Skeletal muscle satellite cell (primary cell): Measurements from ENCODE around the gene WWOX.

Experiments used
- H3K27me3 ChIP-seq: 2 replicates; pipeline ENCODE4 v1.7.0; 2013; ENCODE audit warnings: low read length; ENCODE audit not compliant: control insufficient read depth, insufficient read depth
- H3K36me3 ChIP-seq: 2 replicates; pipeline ENCODE4 v1.7.0; 2013; ENCODE audit warnings: mild to moderate bottlenecking, control low read depth, low read length; ENCODE audit not compliant: insufficient read depth
- H3K4me1 ChIP-seq: 2 replicates; pipeline ENCODE4 v1.7.0; 2013; ENCODE audit warnings: low read length; ENCODE audit not compliant: control insufficient read depth, insufficient read depth
- H3K4me2 ChIP-seq: 2 replicates; pipeline ENCODE4 v1.7.0; 2013; ENCODE audit warnings: mild to moderate bottlenecking, low read length
- H3K4me3 ChIP-seq: 2 replicates; pipeline ENCODE4 v1.7.0; 2013; ENCODE audit warnings: low read length
- H3K9ac ChIP-seq: 2 replicates; pipeline ENCODE4 v1.7.0; 2013; ENCODE audit warnings: mild to moderate bottlenecking, low read depth, low read length, moderate library complexity
- H3K9me3 ChIP-seq: replicated peaks from 2 replicates; pipeline ENCODE4 v1.7.0; 2013; ENCODE audit warnings: mild to moderate bottlenecking, control low read depth, low read length

Gene WWOX

DNA sequence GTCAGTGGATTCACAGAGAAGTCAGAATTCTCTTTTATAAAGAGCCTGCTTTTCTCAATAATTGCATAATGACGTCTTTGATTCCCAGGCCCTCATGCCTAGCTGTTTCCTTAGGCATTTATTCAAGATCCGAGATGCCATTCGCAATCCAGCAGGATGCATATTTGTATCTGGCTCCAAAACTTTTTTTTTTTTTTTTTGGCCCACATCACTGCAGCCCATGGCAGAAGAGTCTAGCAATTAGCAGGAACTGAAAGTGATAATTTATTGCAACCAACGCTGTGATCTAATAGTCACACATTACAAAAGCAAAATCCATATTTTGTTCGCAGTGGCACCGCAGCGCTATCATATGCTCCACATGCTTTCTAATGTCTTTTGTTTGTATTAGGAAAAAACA, 997.7 kb downstream of the WWOX start:
- Histone ChIP-seq H3K36me3 (no peaks in the 10 kb centered on the region), H3K4me1 (no peaks in the 10 kb centered on the region), H3K9ac (no peak overlapping the region), H3K4me2 (no peak overlapping the region), H3K9me3 (no peaks in the 10 kb centered on the region), H3K4me3 (no peak overlapping the region), H3K27me3 (no peaks in the 10 kb centered on the region)

GRCh38 chr16:79097771-79098170, 998.3 kb downstream of the WWOX start:
- Histone ChIP-seq H3K9ac (no peak overlapping the region), H3K4me1 (no peaks in the 10 kb centered on the region), H3K4me3 (no peak overlapping the region), H3K9me3 (no peaks in the 10 kb centered on the region), H3K4me2 (no peak overlapping the region), H3K27me3 (no peaks in the 10 kb centered on the region), H3K36me3 (no peaks in the 10 kb centered on the region)

DNA sequence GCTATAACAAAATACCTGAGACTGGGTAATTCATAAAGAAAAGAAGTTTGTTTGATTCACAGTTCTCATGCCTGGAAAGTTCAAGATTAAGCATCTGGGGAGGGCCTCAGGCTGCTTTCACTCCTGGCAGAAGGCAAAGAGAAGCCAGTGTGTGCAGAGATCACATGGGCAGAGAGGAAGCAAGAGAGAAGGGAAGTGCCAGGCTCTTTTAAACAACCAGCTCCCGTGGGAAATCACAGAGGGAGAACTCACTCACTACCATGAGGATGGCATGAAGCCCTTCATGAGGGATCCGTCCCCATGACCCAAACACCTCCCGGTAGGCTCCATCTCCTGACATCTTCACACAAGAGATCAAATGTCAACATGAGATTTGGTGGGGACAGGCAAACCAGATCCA, 999.5 kb downstream of the WWOX start:
- no peak overlapping the region for H3K4me3 ChIP-seq
- no peaks in the 10 kb centered on the region for H3K4me1 ChIP-seq
- H3K27me3 ChIP-seq: no peaks in the 10 kb centered on the region
- H3K9me3 ChIP-seq: no peaks in the 10 kb centered on the region
- H3K36me3 ChIP-seq: no peaks in the 10 kb centered on the region
- H3K4me2 ChIP-seq: no peak overlapping the region
- no peak overlapping the region for H3K9ac ChIP-seq

DNA sequence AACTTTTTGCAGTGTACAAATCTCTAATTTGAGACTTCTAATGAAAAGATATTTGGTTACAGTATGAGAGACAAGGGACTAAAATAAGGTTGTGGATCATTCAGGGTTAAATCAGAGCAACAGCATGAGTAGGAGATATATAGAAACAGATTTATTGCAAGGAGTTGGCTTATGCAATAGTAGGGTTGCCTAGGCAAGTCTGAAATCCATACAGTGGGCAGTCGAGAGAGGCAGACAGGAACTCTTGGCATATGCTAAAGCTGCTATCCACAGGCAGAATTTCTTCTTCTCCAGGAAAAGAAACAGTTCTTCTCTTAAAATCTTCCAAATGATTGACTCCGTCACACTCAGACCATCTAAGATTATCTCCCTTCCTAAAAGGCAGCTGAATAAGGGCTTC, 1000.3 kb downstream of the WWOX start:
- Histone ChIP-seq H3K4me3 (no peak overlapping the region), H3K27me3 (no peaks in the 10 kb centered on the region), H3K9ac (no peak overlapping the region), H3K4me1 (no peaks in the 10 kb centered on the region), H3K4me2 (no peak overlapping the region), H3K9me3 (no peaks in the 10 kb centered on the region), H3K36me3 (no peaks in the 10 kb centered on the region)

DNA sequence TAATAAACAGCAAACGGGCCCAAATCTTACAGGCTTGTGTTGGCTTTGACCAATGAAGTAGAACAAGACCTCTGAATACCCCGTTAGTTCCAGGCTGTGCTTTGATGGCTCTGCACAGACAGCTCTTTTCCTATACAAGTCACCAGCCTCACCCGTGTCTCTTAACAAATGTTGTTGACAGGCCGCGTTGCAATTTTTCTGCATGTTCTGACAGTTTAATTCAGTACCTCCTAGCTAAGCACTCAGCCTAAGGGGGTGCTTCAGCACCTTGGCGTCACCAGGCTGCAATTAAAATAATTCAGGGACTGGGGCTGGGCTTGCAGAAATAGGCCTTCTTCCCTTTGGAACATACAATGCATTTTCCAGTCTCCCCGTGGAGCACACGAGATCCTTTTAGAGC, 1001.0 kb downstream of the WWOX start:
- Histone ChIP-seq H3K9ac (no peak overlapping the region), H3K36me3 (no peaks in the 10 kb centered on the region), H3K9me3 (no peaks in the 10 kb centered on the region), H3K27me3 (no peaks in the 10 kb centered on the region), H3K4me3 (no peak overlapping the region), H3K4me2 (no peak overlapping the region), H3K4me1 (no peaks in the 10 kb centered on the region)

GRCh38 chr16:79101491-79101890, 1002.0 kb downstream of the WWOX start:
- Histone ChIP-seq H3K4me1 (no peaks in the 10 kb centered on the region), H3K36me3 (no peaks in the 10 kb centered on the region), H3K27me3 (no peaks in the 10 kb centered on the region), H3K4me2 (no peak overlapping the region), H3K4me3 (no peak overlapping the region), H3K9me3 (no peaks in the 10 kb centered on the region), H3K9ac (no peak overlapping the region)

DNA sequence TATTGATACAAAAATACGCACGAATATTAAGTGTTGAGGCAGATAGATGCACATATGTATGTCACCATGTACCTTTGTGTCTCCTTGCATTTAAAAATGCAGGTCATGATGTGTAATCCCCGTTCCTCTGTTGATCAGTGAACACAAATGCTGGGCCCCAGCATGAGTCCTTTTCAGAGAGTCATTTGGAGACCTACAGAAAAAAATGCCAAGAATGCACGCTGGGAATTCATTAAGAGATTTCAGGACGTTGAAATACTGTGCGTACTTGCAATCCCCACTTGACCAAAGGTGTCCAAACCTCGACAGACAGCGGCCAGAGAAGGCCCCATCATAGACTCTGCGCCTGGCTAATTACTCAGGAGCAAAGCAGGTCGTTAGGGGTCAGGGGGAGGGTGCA, 1005.1 kb downstream of the WWOX start:
- no peaks in the 10 kb centered on the region for H3K4me1 ChIP-seq
- H3K9ac ChIP-seq: no peak overlapping the region
- H3K4me2 ChIP-seq: no peak overlapping the region
- no peaks in the 10 kb centered on the region for H3K9me3 ChIP-seq
- H3K27me3 ChIP-seq: no peaks in the 10 kb centered on the region
- H3K4me3 ChIP-seq: no peak overlapping the region
- no peaks in the 10 kb centered on the region for H3K36me3 ChIP-seq

- Histone ChIP-seq H3K36me3 (no peaks in the 10 kb centered on the region), H3K27me3 (no peaks in the 10 kb centered on the region), H3K9me3 (peaks cover 5% of the 10 kb centered on the region), H3K4me1 (no peaks in the 10 kb centered on the region), H3K4me3 (no peak overlapping the region), H3K9ac (no peak overlapping the region), H3K4me2 (no peak overlapping the region)
These were observed 1007.8 kb downstream of the WWOX start for GRCh38 chr16:79107301-79107700.

DNA sequence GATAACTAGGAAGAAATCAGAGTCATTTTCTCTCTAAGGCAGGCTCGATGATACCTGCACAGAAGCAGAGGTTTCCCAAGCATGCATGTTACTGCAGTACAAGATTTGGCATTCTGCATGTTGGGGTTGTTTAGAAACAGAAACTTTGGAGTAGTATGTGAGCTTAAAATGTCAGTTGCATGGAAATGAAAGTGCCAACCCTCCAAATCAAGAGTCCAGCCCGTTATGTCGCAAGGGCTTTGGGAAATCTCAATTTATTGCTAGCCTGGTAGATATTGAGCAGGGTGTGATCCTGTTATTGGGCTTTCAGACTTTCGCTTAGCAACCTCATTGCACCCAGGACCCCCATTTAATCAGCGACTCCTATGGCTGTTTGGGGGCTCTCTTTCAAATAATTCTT, 1010.3 kb downstream of the WWOX start:
- no peak overlapping the region for H3K4me3 ChIP-seq

GRCh38 chr16:79110242-79110641, 1010.8 kb downstream of the WWOX start:
- Histone ChIP-seq H3K27me3 (no peaks in the 10 kb centered on the region), H3K36me3 (no peaks in the 10 kb centered on the region), H3K9ac (no peak overlapping the region), H3K4me2 (no peak overlapping the region), H3K9me3 (peaks cover 9% of the 10 kb centered on the region), H3K4me3 (no peak overlapping the region), H3K4me1 (no peaks in the 10 kb centered on the region)

More for the DNA sequence above, 1010.3 kb downstream of the WWOX start:
- Histone ChIP-seq H3K4me1 (no peaks in the 10 kb centered on the region), H3K27me3 (no peaks in the 10 kb centered on the region), H3K9ac (no peak overlapping the region), H3K4me2 (no peak overlapping the region), H3K9me3 (peaks cover 9% of the 10 kb centered on the region), H3K36me3 (no peaks in the 10 kb centered on the region)

GRCh38 chr16:79110953-79111352, 1011.5 kb downstream of the WWOX start:
- H3K9me3 ChIP-seq: peaks cover 9% of the 10 kb centered on the region
- no peaks in the 10 kb centered on the region for H3K4me1 ChIP-seq
- H3K4me3 ChIP-seq: no peak overlapping the region
- no peak overlapping the region for H3K4me2 ChIP-seq
- no peak overlapping the region for H3K9ac ChIP-seq
- H3K36me3 ChIP-seq: no peaks in the 10 kb centered on the region
- no peaks in the 10 kb centered on the region for H3K27me3 ChIP-seq

DNA sequence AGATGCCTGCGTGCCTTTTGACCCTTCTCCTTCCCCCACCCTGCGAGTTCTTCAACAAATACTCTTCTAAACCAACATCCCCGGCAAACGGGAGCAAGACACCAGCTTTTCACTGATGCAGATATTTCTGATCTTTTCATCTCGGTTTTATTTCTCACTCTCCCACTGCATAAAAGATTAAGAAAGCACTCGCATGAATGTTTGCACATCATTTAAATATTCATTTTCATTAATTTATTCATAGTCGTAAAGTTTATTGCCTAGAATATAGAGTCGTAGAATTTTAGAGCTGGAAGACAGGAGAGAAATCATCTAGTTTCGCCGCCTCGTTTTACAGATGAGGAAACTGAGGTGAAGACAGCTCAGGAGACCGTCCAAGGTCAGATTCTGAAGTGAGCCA, 1013.0 kb downstream of the WWOX start:
- H3K36me3 ChIP-seq: no peaks in the 10 kb centered on the region
- H3K4me2 ChIP-seq: no peak overlapping the region
- no peak overlapping the region for H3K9ac ChIP-seq
- H3K9me3 ChIP-seq: peaks cover 9% of the 10 kb centered on the region
- H3K4me1 ChIP-seq: no peaks in the 10 kb centered on the region
- no peak overlapping the region for H3K4me3 ChIP-seq
- no peaks in the 10 kb centered on the region for H3K27me3 ChIP-seq
